GM21717 (cell line): Measurements from ENCODE around the gene EML1.

Experiments used
- ATAC-seq: cut with Tn5 transposase; IDR thresholded peaks from one replicate; pipeline ENCODE4 v1.9.1; 2021; ENCODE audit warnings: mild to moderate bottlenecking, moderate library complexity; ENCODE audit not compliant: unreplicated experiment

The EML1 gene

GRCh38 chr14:99952039-99952438, 158.8 kb downstream of the EML1 start:
- no peak for ATAC-seq

GRCh38 chr14:99952453-99952852, 159.2 kb downstream of the EML1 start:
- no peak for ATAC-seq

GRCh38 chr14:99955826-99956455, 162.7 kb downstream of the EML1 start:
- no peak for ATAC-seq

GRCh38 chr14:99958380-99958779, 165.2 kb downstream of the EML1 start:
- ATAC-seq: no peak

GRCh38 chr14:99961826-99962518, 168.8 kb downstream of the EML1 start:
- no peak for ATAC-seq

GRCh38 chr14:99964979-99965378, 171.8 kb downstream of the EML1 start:
- no peak for ATAC-seq

GRCh38 chr14:99966037-99966835, 173.0 kb downstream of the EML1 start:
- ATAC-seq: no peak

- ATAC-seq: no peak
Measured at GRCh38 chr14:99966912-99967311, 173.7 kb downstream of the EML1 start.

GRCh38 chr14:99968191-99968920, 175.1 kb downstream of the EML1 start:
- ATAC-seq: no peak

GRCh38 chr14:99968941-99969340, 175.7 kb downstream of the EML1 start:
- no peak for ATAC-seq

GRCh38 chr14:99969673-99970322, 176.6 kb downstream of the EML1 start:
- ATAC-seq: no peak

- ATAC-seq: no peak
Measured at GRCh38 chr14:99971087-99971940, 178.1 kb downstream of the EML1 start.

GRCh38 chr14:99971941-99972747, 178.9 kb downstream of the EML1 start:
- ATAC-seq: no peak

GRCh38 chr14:99972748-99973466, 179.7 kb downstream of the EML1 start:
- no peak for ATAC-seq

GRCh38 chr14:99975190-99975589, 182.0 kb downstream of the EML1 start:
- no peak for ATAC-seq

GRCh38 chr14:99976021-99976420, 182.8 kb downstream of the EML1 start:
- ATAC-seq: no peak

- ATAC-seq: no peak
Measured at GRCh38 chr14:99976681-99977080, 183.5 kb downstream of the EML1 start.

GRCh38 chr14:99980299-99980698, 187.1 kb downstream of the EML1 start:
- no peak for ATAC-seq
